Activated T-cell treated with anti-CD3 and anti-CD28 coated beads, Interleukin-2, amount 50 U/mL, for 24 hours (primary cell): ENCODE data around the gene DOCK1.

Source experiments
- DNase-seq: peaks from one replicate; pipeline ENCODE4 v3.0.0-alpha.2; 2020
- H3K27ac Mint-ChIP-seq: 2 replicates; pipeline ENCODE4 v1.8.0; 2020; ENCODE audit warnings: mild to moderate bottlenecking, mixed read lengths
- H3K27me3 Mint-ChIP-seq: 2 replicates; pipeline ENCODE4 v1.8.0; 2020; ENCODE audit warnings: mixed read lengths
- H3K36me3 Mint-ChIP-seq: 2 replicates; pipeline ENCODE4 v1.8.0; 2020; ENCODE audit warnings: low read depth, mixed read lengths
- H3K4me1 Mint-ChIP-seq: 2 replicates; pipeline ENCODE4 v1.8.0; 2020; ENCODE audit warnings: low read depth, mixed read lengths
- H3K4me3 Mint-ChIP-seq: 2 replicates; pipeline ENCODE4 v1.8.0; 2020; ENCODE audit warnings: mild to moderate bottlenecking, moderate library complexity, mixed read lengths
- H3K9me3 Mint-ChIP-seq: 2 replicates; pipeline ENCODE4 v1.8.0; 2020; ENCODE audit warnings: mixed read lengths

Gene DOCK1

DNA sequence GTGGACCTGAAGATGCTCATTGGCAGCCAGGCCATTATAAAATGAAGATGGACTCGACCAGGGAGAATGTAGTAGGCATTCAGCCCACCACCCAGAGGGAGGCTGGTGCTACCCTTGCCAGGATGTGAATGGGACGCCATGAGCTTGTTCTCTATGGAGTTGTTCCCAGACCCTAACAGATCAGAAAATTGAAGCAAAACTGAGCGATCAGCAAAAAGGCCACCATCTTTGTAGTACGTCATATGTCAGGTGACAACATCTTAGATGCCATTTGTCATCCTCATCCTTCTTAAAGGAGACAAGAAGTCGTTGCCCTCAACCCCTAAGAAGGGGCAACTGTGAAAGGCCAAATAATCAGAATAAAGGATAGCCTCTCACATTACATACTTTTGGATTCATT, 61.7 kb downstream of the DOCK1 start:
- peaks cover 3% of the 10 kb centered on the region for H3K9me3 Mint-ChIP-seq
- no peaks in the 10 kb centered on the region for H3K27me3 Mint-ChIP-seq
- H3K4me1 Mint-ChIP-seq = no peaks in the 10 kb centered on the region
- H3K27ac Mint-ChIP-seq = no peak overlapping the region
- H3K4me3 Mint-ChIP-seq = no peak overlapping the region
- no peaks in the 10 kb centered on the region for H3K36me3 Mint-ChIP-seq
- no peak for DNase-seq

- Mint-ChIP-seq H3K9me3 (peaks cover 3% of the 10 kb centered on the region), H3K36me3 (no peaks in the 10 kb centered on the region), H3K27ac (no peak overlapping the region), H3K4me1 (no peaks in the 10 kb centered on the region), H3K4me3 (no peak overlapping the region), H3K27me3 (no peaks in the 10 kb centered on the region)
- no peak for DNase-seq
These were observed 64.1 kb downstream of the DOCK1 start for GRCh38 chr10:126969310-126969709.

- no peaks in the 10 kb centered on the region for H3K4me1 Mint-ChIP-seq
- no peak overlapping the region for H3K4me3 Mint-ChIP-seq
- H3K27ac Mint-ChIP-seq = no peak overlapping the region
- DNase-seq = no peak
- H3K36me3 Mint-ChIP-seq = no peaks in the 10 kb centered on the region
- no peaks in the 10 kb centered on the region for H3K27me3 Mint-ChIP-seq
- no peaks in the 10 kb centered on the region for H3K9me3 Mint-ChIP-seq
These were observed 67.6 kb downstream of the DOCK1 start for GRCh38 chr10:126972635-126973414.

GRCh38 chr10:126975221-126975620, 70.0 kb downstream of the DOCK1 start:
- H3K36me3 Mint-ChIP-seq = no peaks in the 10 kb centered on the region
- no peaks in the 10 kb centered on the region for H3K9me3 Mint-ChIP-seq
- DNase-seq = no peak
- H3K27me3 Mint-ChIP-seq = no peaks in the 10 kb centered on the region
- no peak overlapping the region for H3K4me3 Mint-ChIP-seq
- H3K4me1 Mint-ChIP-seq = no peaks in the 10 kb centered on the region
- H3K27ac Mint-ChIP-seq = no peak overlapping the region

DNA sequence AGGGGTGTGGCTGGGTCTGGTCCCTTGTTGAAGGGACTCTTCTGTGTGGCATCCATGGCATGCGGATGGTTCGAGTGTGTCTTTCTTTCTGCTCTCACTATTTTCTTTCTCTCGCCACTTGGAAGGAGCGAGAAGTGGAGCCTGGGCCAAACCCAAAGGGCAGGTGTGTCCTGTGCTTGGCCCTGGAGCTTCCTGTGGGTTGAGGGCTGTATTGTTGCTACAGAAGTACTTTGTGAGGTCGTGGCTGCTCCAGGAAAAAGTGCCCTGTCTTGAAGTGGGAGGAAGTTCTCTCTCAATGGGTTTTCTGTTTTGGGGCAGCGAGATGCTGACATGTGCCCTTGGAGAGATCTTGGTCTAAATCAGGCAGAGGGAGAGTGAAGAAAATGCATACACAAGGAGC, 72.0 kb downstream of the DOCK1 start:
- H3K36me3 Mint-ChIP-seq = no peaks in the 10 kb centered on the region
- H3K4me1 Mint-ChIP-seq = no peaks in the 10 kb centered on the region
- H3K27ac Mint-ChIP-seq = no peak overlapping the region
- H3K4me3 Mint-ChIP-seq = no peak overlapping the region
- no peak for DNase-seq
- no peaks in the 10 kb centered on the region for H3K9me3 Mint-ChIP-seq
- H3K27me3 Mint-ChIP-seq = no peaks in the 10 kb centered on the region

- Mint-ChIP-seq H3K36me3 (no peaks in the 10 kb centered on the region), H3K4me1 (no peaks in the 10 kb centered on the region), H3K27me3 (no peaks in the 10 kb centered on the region), H3K9me3 (no peaks in the 10 kb centered on the region), H3K27ac (no peak overlapping the region), H3K4me3 (no peak overlapping the region)
- DNase-seq = no peak
These were observed 74.1 kb downstream of the DOCK1 start for GRCh38 chr10:126979311-126979710.

DNA sequence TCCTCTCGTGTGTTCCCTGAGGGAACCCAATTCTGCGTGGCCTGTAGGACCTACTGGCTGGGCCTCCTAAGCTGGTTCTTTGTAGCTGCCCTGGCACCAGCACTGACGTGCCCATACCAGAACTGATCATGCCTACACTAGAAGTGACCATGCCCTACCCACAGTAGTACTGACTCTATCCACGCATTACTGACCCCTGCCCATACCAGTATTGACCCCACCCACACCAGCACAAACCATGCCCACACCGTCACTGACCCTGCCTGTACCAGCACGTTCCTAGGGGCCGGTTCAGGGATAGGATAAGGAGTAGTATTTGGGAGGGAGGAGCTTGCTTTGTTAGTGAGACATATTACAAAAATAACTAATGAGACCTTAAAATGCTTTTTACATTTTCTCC, 88.0 kb downstream of the DOCK1 start:
- DNase-seq = no peak
- H3K9me3 Mint-ChIP-seq = no peaks in the 10 kb centered on the region
- H3K36me3 Mint-ChIP-seq = no peaks in the 10 kb centered on the region
- H3K27me3 Mint-ChIP-seq = no peaks in the 10 kb centered on the region
- no peak overlapping the region for H3K4me3 Mint-ChIP-seq
- H3K27ac Mint-ChIP-seq = no peak overlapping the region
- no peaks in the 10 kb centered on the region for H3K4me1 Mint-ChIP-seq

DNA sequence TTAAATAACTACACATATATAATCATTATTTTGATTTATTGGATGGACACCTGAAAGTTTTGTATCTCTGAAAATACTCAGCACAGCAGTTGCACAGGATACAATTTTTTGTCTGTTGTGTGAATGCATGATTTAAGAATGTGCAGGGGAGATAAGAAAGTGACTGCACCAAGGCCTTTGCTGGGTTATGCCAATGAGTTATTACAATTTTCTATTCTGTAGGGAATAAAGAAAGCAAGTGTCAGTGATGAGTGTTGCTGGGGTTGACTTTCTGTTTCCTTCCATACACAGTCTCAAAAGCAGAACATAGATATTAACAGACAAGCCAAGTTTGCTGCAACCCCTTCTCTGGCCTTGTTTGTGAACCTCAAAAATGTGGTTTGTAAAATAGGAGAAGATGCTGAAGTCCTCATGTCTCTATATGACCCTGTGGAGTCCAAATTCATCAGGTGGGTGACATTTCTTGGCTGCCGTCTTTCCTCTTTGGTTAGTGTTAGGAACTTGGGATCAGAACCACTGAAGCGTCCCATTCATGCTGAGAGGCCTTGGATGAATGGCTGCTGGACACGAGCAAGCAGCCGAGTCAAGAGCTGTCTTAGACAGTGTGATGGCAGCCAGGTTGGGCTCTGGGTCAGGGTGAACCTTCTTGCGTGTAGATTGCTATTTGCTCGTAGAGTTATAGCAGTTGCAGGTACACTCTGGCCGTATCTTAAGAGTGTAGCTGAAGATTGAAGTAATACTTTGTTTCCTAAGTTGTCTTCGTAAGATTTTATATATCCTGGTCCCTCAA, 92.8 kb downstream of the DOCK1 start:
- Mint-ChIP-seq H3K4me3 (no peak overlapping the region), H3K27ac (no peak overlapping the region), H3K27me3 (no peaks in the 10 kb centered on the region), H3K4me1 (no peaks in the 10 kb centered on the region), H3K9me3 (peaks cover 4% of the 10 kb centered on the region), H3K36me3 (no peaks in the 10 kb centered on the region)
- DNase-seq = no peak

- Mint-ChIP-seq H3K27me3 (no peaks in the 10 kb centered on the region), H3K4me1 (no peaks in the 10 kb centered on the region), H3K9me3 (peaks cover 4% of the 10 kb centered on the region), H3K36me3 (no peaks in the 10 kb centered on the region), H3K27ac (no peak overlapping the region), H3K4me3 (no peak overlapping the region)
- DNase-seq = no peak
These were observed 95.4 kb downstream of the DOCK1 start for GRCh38 chr10:127000598-127000997.

DNA sequence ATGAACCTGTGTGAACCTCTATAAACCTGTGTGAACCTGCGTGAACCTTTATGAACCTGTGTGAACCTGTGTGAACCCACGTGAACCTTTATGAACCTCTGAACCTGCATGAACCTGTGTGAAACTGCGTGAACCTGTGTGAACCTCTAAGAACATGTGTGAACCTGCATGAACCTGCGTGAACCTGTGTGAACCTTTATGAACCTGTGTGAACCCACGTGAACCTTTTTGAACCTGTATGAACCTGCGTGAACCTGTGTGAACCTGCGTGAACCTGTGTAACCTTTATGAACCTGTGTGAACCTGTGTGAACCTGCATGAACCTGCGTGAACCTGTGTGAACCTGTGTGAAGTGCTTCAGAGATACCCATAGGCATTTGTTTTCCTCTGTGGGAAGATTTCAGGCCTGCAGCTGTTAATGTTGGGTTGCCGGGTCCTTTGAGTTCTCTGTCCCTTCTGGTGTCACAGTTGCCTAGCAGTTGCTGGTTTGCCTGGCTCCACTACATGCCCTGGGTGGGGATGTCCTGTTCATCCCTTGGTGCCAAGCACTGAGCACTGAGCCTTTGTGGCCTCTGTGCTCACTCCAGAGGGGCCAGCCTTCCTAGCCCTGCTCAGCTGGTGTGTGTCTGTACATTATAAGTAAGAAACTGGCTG, 97.9 kb downstream of the DOCK1 start:
- no peak for DNase-seq
- Mint-ChIP-seq H3K4me1 (no peaks in the 10 kb centered on the region), H3K9me3 (peaks cover 4% of the 10 kb centered on the region), H3K27ac (no peak overlapping the region), H3K36me3 (no peaks in the 10 kb centered on the region), H3K4me3 (no peak overlapping the region), H3K27me3 (no peaks in the 10 kb centered on the region)

DNA sequence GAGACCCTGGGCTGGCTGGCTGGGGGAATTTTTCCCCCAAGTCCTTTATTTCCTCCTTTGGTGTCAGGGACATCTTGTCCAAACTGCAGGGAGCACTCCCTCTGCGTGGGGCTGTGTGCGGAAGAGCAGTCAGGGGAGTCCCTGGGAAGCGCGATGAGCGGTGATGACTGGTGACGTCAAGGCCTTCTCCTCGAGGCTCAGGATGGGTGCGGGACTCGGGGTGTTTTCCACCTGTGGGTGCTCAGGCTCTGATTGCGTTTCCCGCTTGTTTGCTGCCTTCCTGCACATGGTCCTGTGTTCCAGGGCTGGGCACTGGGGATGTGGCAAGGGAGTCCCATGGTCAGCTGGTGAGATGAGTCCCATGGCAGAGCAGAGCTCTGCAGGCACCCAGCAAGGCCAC, 101.2 kb downstream of the DOCK1 start:
- H3K36me3 Mint-ChIP-seq = no peaks in the 10 kb centered on the region
- no peaks in the 10 kb centered on the region for H3K9me3 Mint-ChIP-seq
- no peaks in the 10 kb centered on the region for H3K4me1 Mint-ChIP-seq
- no peak overlapping the region for H3K27ac Mint-ChIP-seq
- no peak for DNase-seq
- H3K4me3 Mint-ChIP-seq = no peak overlapping the region
- H3K27me3 Mint-ChIP-seq = no peaks in the 10 kb centered on the region

- H3K27me3 Mint-ChIP-seq = no peaks in the 10 kb centered on the region
- no peak for DNase-seq
- H3K4me3 Mint-ChIP-seq = no peak overlapping the region
- H3K4me1 Mint-ChIP-seq = no peaks in the 10 kb centered on the region
- no peaks in the 10 kb centered on the region for H3K36me3 Mint-ChIP-seq
- H3K9me3 Mint-ChIP-seq = no peaks in the 10 kb centered on the region
- H3K27ac Mint-ChIP-seq = no peak overlapping the region
These were observed 104.1 kb downstream of the DOCK1 start for GRCh38 chr10:127009366-127009765.

GRCh38 chr10:127011174-127011573, 105.9 kb downstream of the DOCK1 start:
- no peaks in the 10 kb centered on the region for H3K36me3 Mint-ChIP-seq
- H3K4me3 Mint-ChIP-seq = no peak overlapping the region
- H3K4me1 Mint-ChIP-seq = no peaks in the 10 kb centered on the region
- no peak for DNase-seq
- H3K27ac Mint-ChIP-seq = no peak overlapping the region
- no peaks in the 10 kb centered on the region for H3K27me3 Mint-ChIP-seq
- no peaks in the 10 kb centered on the region for H3K9me3 Mint-ChIP-seq

DNA sequence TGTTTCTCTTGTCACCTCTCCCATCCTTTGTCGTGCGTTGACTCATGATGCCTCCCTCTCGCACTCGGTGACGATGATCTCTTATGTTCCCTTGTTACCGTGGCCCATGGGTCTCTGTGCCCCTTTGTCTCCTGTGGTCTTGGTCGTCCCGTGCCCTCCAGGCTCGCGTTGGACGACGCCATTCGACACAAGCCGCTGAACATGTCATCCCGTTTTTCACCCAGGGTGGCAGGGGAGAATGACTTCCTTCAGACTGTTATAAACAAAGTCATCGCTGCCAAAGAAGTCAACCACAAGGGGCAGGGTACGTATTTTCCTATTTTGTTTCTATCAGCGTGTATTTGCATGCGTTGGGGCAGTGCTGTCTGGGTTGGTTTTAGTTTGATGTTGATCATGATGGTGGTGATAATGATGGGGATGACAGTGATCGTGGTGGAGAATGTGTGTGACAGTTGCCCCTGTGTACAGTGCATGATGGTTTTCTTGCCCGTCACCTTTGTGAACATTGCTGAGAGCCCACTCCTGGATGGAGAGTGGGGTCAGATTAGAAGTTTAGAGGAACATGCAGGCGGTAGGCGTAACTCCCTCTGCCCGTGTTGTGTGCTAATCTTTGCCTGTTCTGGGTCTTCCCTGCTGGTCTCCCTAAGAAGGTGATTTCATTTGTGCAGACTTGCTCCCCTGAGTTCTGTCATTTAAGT, 107.0 kb downstream of the DOCK1 start:
- Mint-ChIP-seq H3K4me1 (no peaks in the 10 kb centered on the region), H3K4me3 (no peak overlapping the region), H3K27ac (no peak overlapping the region), H3K36me3 (no peaks in the 10 kb centered on the region), H3K9me3 (no peaks in the 10 kb centered on the region), H3K27me3 (no peaks in the 10 kb centered on the region)
- DNase-seq = no peak
